ENCODE measurements around the gene FOLR3. TPM values are rescaled to one million over a fixed set of nuclear protein-coding genes. Genes with fewer than 3 reads are reported as not detected.

The FOLR3 gene
- total RNA-seq, 1 experiment from 2014 or later, result not detected

- TF ChIP-seq USF1 (CRISPR knock-in tag; IDR thresholded peaks at IDR 0.05), result no peak
- no peak for TF ChIP-seq E2F4 (CRISPR knock-in tag; IDR thresholded peaks at IDR 0.05; ENCODE audit: borderline replicate concordance, low read depth)
- no peak for TF ChIP-seq JAZF1 (CRISPR knock-in tag; IDR thresholded peaks at IDR 0.05)
- TF ChIP-seq ZSCAN18 (CRISPR knock-in tag; IDR thresholded peaks at IDR 0.05), result no peak
These were observed 20.2 kb downstream of the FOLR3 start (continued) for GRCh38 chr11:72155751-72156150.

- Mint-ChIP-seq H3K4me3 (no peak overlapping the region), H3K9me3 (peaks cover 5% of the 10 kb centered on the region), H3K4me1 (no peaks in the 10 kb centered on the region), H3K27ac (no peak overlapping the region), H3K27me3 (ENCODE audit: low read depth) (peaks cover 14% of the 10 kb centered on the region), H3K36me3 (no peaks in the 10 kb centered on the region)
- no peak for DNase-seq (ENCODE audit: low spot score)
- ChIA-PET CTCF (no interaction called here), POLR2A (no interaction called here)
- no peak for ATAC-seq
- TF ChIP-seq ATF3 (CRISPR knock-in tag; conservative IDR thresholded peaks at IDR 0.05) (no peak), ZSCAN18 (CRISPR knock-in tag; IDR thresholded peaks at IDR 0.05) (no peak), SP1 (CRISPR knock-in tag; conservative IDR thresholded peaks at IDR 0.05) (no peak), JUN (CRISPR knock-in tag; IDR thresholded peaks at IDR 0.05) (no peak), ATF2 (CRISPR knock-in tag; IDR thresholded peaks at IDR 0.05; ENCODE audit: borderline replicate concordance, low read depth) (no peak), NR2C2 (CRISPR knock-in tag; IDR thresholded peaks at IDR 0.05) (no peak), CTCF (IDR thresholded peaks at IDR 0.05) (no peak), NFYB (CRISPR knock-in tag; conservative IDR thresholded peaks at IDR 0.05; ENCODE audit: low read depth) (no peak), ZNF281 (CRISPR knock-in tag; IDR thresholded peaks at IDR 0.05) (no peak), FOXP1 (CRISPR knock-in tag; IDR thresholded peaks at IDR 0.05; ENCODE audit: borderline replicate concordance) (no peak), HMGA2 (CRISPR knock-in tag; IDR thresholded peaks at IDR 0.05) (no peak), IRF2 (CRISPR knock-in tag; IDR thresholded peaks at IDR 0.05; ENCODE audit: borderline replicate concordance, low read depth) (no peak), GRHL2 (CRISPR knock-in tag; IDR thresholded peaks at IDR 0.05; ENCODE audit: insufficient replicate concordance, severe bottlenecking) (no peak)
These were observed 21.6 kb downstream of the FOLR3 start for GRCh38 chr11:72157131-72157530.

All from WTC11 (cell line).